KMS-11 (cell line): ENCODE data around the gene FBN1.
A peak's percentile ranks its signal among the peaks of the same experiment; 100 is the strongest.

ENCODE experiments used
- H2AFZ ChIP-seq: fragments of 200-600 bp; sonication (generic); 2 replicates; pipeline ENCODE4 v1.6.1; 2016; ENCODE audit warnings: antibody characterized with exemption, mixed run types, low read depth
- H3K27ac ChIP-seq: fragments of 200-600 bp; sonication (generic); 2 replicates; pipeline ENCODE4 v1.6.1; 2016; ENCODE audit warnings: mild to moderate bottlenecking, mixed run types
- H3K27me3 ChIP-seq: fragments of 200-600 bp; sonication (generic); 2 replicates; pipeline ENCODE4 v1.6.1; 2017; ENCODE audit warnings: mild to moderate bottlenecking, low read depth, mixed run types, moderate library complexity; ENCODE audit not compliant: insufficient read depth
- H3K36me3 ChIP-seq: fragments of 200-600 bp; sonication (generic); 2 replicates; pipeline ENCODE4 v1.6.1; 2017; ENCODE audit warnings: mild to moderate bottlenecking, mixed run types; ENCODE audit not compliant: insufficient read depth
- H3K4me1 ChIP-seq: fragments of 200-600 bp; sonication (generic); 2 replicates; pipeline ENCODE4 v1.6.1; 2016; ENCODE audit warnings: mild to moderate bottlenecking, low read depth, mixed run types; ENCODE audit not compliant: poor library complexity, severe bottlenecking
- H3K4me2 ChIP-seq: fragments of 200-600 bp; sonication (generic); 2 replicates; pipeline ENCODE4 v1.7.0; 2016; ENCODE audit warnings: mild to moderate bottlenecking, mixed run types
- H3K4me3 ChIP-seq: fragments of 200-600 bp; sonication (generic); IDR thresholded peaks from 2 replicates; pipeline ENCODE4 v1.6.1; 2017; ENCODE audit warnings: low read depth, low read length, mixed read lengths; ENCODE audit not compliant: insufficient read depth
- H3K79me2 ChIP-seq: fragments of 200-600 bp; sonication (generic); 2 replicates; pipeline ENCODE4 v1.6.1; 2016; ENCODE audit warnings: low read depth, mixed run types; ENCODE audit not compliant: insufficient read depth
- H3K9ac ChIP-seq: fragments of 200-600 bp; sonication (generic); 2 replicates; pipeline ENCODE4 v1.6.1; 2016; ENCODE audit warnings: mild to moderate bottlenecking, mixed run types
- H4K20me1 ChIP-seq: fragments of 200-600 bp; sonication (generic); 2 replicates; pipeline ENCODE4 v1.6.1; 2016; ENCODE audit warnings: mild to moderate bottlenecking, mixed run types; ENCODE audit not compliant: insufficient read depth
- TF ChIP-seq, protein P1 (sequence below): fragments of 200-600 bp; sonication (generic); conservative IDR thresholded peaks from 2 replicates; pipeline ENCODE4 v1.6.1; 2017; ENCODE audit warnings: low read depth, mild to moderate bottlenecking, antibody characterized with exemption, low read length, moderate library complexity, mixed read lengths

Gene FBN1

DNA sequence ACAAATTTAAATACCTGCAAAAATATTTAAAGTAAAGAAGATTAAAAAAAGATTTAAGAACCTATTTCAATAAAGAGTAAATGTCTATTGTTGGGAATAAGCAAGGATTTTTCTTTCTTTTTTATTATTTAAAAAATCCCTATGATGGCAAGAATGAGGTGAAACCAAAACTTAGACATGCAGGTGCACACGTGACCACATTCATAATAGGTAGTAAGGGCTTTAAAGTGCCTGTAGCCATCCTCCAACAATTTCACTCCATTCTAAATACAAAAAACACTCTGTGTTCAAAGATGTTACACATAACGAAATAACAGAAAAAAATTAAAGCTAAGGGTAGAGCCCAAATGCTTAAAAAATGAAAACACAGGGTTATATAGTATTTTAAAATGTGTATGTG lies 74.0 kb downstream of the FBN1 start:
- H3K27ac ChIP-seq = no peak overlapping the region
- peaks cover 36% of the 10 kb centered on the region for H3K4me1 ChIP-seq
- no peaks in the 10 kb centered on the region for H3K79me2 ChIP-seq
- H2AFZ ChIP-seq = no peak overlapping the region
- H3K27me3 ChIP-seq = no peaks in the 10 kb centered on the region
- no peaks in the 10 kb centered on the region for H4K20me1 ChIP-seq
- H3K4me3 ChIP-seq = no peak overlapping the region
- no peaks in the 10 kb centered on the region for H3K36me3 ChIP-seq
- no peak overlapping the region for H3K9ac ChIP-seq
- TF ChIP-seq, protein P1, sequence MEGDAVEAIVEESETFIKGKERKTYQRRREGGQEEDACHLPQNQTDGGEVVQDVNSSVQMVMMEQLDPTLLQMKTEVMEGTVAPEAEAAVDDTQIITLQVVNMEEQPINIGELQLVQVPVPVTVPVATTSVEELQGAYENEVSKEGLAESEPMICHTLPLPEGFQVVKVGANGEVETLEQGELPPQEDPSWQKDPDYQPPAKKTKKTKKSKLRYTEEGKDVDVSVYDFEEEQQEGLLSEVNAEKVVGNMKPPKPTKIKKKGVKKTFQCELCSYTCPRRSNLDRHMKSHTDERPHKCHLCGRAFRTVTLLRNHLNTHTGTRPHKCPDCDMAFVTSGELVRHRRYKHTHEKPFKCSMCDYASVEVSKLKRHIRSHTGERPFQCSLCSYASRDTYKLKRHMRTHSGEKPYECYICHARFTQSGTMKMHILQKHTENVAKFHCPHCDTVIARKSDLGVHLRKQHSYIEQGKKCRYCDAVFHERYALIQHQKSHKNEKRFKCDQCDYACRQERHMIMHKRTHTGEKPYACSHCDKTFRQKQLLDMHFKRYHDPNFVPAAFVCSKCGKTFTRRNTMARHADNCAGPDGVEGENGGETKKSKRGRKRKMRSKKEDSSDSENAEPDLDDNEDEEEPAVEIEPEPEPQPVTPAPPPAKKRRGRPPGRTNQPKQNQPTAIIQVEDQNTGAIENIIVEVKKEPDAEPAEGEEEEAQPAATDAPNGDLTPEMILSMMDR = no peak
- H3K4me2 ChIP-seq = peak overlapping the region; percentile 19

DNA sequence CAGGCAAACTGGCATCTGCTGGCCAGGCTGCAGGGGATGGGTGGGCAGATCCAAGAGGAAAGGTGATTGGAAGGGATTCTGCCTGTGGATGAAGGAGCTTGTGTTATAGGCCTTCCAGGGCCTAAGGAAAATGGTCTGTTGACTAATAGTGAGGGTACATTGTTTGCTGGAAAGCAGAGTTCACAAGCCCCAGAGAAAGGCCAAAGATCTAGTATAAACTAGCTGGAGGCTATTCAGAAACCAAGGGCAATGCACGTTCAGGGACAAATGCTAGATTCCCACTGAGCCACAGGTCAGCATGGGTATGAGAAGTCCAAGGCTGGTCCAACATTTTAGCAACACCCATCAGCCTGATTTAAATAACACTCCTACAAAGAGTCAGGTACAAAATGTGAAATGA lies 74.7 kb downstream of the FBN1 start:
- no peaks in the 10 kb centered on the region for H4K20me1 ChIP-seq
- H3K4me1 ChIP-seq = peaks cover 36% of the 10 kb centered on the region
- no peaks in the 10 kb centered on the region for H3K79me2 ChIP-seq
- H3K36me3 ChIP-seq = no peaks in the 10 kb centered on the region
- no peak overlapping the region for H3K27ac ChIP-seq
- H3K9ac ChIP-seq = no peak overlapping the region
- no peak overlapping the region for H3K4me3 ChIP-seq
- no peak overlapping the region for H2AFZ ChIP-seq
- H3K4me2 ChIP-seq = peak overlapping the region; percentile 19
- H3K27me3 ChIP-seq = no peaks in the 10 kb centered on the region
- TF ChIP-seq, protein P1 = no peak

DNA sequence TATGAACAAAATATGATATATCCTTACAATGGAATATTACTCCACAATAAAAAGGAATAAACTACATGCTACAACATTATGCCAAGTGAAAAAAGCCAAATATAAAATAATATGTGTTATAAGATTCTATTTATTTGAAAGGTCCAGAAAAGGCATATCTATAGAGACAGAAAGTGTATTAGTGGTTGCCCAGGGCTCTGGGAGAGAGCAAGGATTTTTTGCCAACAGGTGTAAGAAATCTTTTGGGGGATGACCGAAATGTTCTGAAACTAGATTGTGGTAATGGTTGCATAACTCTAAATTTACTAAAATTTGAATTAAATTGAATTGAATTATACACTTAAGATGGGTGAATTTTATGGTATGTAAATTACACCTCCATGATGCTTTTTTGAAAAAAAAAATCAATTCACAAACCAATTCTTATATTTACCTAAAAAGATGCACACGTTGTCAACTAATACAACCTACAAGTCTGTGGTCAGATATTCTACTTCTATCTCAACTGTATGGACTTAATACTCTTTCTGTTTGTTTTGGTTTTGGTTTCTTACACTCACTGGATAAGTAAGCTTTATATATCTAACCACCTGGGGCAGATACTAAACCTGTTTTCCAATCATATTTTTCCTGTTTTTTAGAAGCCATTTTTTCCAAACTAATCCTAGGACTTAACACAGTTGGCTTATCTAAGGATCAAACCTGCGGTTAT lies 75.8 kb downstream of the FBN1 start:
- Histone ChIP-seq H3K27ac (peak overlapping the region; percentile 30; the same call in 1 of the 2 replicates), H3K27me3 (no peaks in the 10 kb centered on the region), H3K36me3 (no peaks in the 10 kb centered on the region), H2AFZ (no peak overlapping the region), H3K9ac (no peak overlapping the region), H3K4me2 (peak overlapping the region; percentile 63), H3K79me2 (no peaks in the 10 kb centered on the region), H3K4me1 (peaks cover 36% of the 10 kb centered on the region), H4K20me1 (no peaks in the 10 kb centered on the region), H3K4me3 (no peak overlapping the region)
- TF ChIP-seq, protein P1 = no peak

DNA sequence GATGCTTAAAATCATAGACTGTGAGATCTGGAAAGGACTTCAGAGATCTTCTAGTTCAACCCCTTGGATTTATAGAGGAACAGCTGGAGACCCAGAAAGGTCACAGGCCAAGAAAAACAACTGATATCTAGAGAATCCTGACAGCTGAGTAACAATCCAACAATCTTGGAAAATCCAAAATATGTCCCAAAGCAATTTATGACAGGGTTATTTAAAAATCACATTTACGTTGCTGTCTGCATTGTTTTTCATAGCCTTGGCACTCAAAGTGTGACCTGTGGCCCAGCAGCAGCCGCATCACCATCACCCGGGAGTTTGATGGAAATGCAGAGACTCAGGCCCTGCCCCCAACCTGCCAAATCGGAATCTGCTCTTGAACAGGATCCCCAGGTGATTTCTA lies 78.8 kb downstream of the FBN1 start:
- no peak overlapping the region for H2AFZ ChIP-seq
- H3K4me3 ChIP-seq = no peak overlapping the region
- H3K27me3 ChIP-seq = no peaks in the 10 kb centered on the region
- H3K36me3 ChIP-seq = no peaks in the 10 kb centered on the region
- no peaks in the 10 kb centered on the region for H4K20me1 ChIP-seq
- TF ChIP-seq, protein P1 = no peak
- no peak overlapping the region for H3K4me2 ChIP-seq
- no peak overlapping the region for H3K27ac ChIP-seq
- peaks cover 33% of the 10 kb centered on the region for H3K4me1 ChIP-seq
- no peaks in the 10 kb centered on the region for H3K79me2 ChIP-seq
- H3K9ac ChIP-seq = no peak overlapping the region
